KOPT-K1 (cell line): ENCODE results near the gene SLC39A5.
"Not testable (repeated sequence)": the region's sequence is repeated elsewhere in the genome, so short reads cannot be mapped to it uniquely, and the experiment has no call there.

Experiments
- H3K27ac ChIP-seq: fragments of 200-600 bp; sonication (generic); 2 replicates; pipeline ENCODE4 v1.5.1; 2016; ENCODE audit warnings: antibody characterized with exemption, mild to moderate bottlenecking, low read depth, low read length; ENCODE audit not compliant: poor library complexity, severe bottlenecking
- H3K36me3 ChIP-seq: fragments of 200-600 bp; sonication (generic); 2 replicates; pipeline ENCODE4 v1.5.1; 2017; ENCODE audit warnings: antibody characterized with exemption, mild to moderate bottlenecking, low read length, moderate library complexity; ENCODE audit not compliant: insufficient read depth
- H3K9me3 ChIP-seq: fragments of 200-600 bp; sonication (generic); 2 replicates; pipeline ENCODE4 v1.5.1; 2017; ENCODE audit warnings: antibody characterized with exemption, low read length, mild to moderate bottlenecking; ENCODE audit not compliant: insufficient read depth, poor library complexity, severe bottlenecking

The SLC39A5 gene

DNA sequence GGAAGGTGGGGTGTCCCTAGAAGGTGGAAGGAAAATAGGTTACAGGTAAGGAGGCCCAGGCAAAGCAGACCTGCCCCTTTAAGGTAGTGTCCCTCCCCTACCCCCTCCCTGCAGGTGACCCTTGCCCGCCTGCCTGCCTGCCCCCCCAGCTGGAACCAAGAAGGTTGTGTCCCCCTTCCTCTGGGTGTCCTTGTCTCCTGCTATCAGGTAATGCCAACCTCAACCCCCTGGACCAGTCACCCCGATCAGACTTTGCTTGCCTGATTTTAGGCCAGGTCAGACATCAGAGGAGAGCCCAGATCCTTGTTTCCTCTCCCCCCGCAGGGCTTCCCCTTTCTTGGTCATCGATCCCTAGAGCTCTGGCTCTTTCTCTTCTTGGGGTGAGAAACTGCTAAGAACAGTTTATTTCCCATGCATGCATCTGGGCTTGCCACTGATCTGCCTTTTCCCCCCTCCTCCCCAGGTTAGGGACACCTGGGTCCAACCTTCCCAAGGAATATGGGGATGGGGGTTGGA lies at the start of gene SLC39A5:
Gene SLC39A5, plus strand, starts transcription at position 136 of the 516 bp plus-strand sequence. CDS start 1,224 bp downstream, outside the sequence.
- Histone ChIP-seq H3K36me3 (peaks cover 5% of the 10 kb centered on the region; the same call in 1 of the 2 replicates), H3K27ac (no peak within 1 kb of the TSS), H3K9me3 (no peaks in the 10 kb centered on the region)

DNA sequence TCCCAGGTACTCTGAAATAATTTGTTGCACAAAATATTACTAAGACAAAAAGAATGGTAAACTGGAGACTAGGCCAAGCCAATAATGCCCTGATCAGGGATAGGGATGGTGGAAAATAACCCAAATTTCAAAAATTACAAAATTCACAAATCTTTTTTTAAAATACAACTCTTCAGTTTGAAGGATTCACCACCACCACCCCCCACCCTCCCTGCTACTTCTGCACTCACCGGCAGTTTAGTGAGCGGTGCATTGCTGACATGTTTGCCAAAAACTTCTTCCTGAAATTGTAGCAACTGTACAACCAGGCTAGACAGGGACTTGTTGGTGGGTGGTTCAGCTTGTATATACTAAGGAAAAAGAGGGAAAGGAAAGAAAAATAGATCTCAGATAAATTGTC lies 42.9 kb upstream of the SLC39A5 start:
- Histone ChIP-seq H3K9me3 (no peaks in the 10 kb centered on the region), H3K36me3 (peaks cover 61% of the 10 kb centered on the region), H3K27ac (no peak overlapping the region)

- peak overlapping the region; percentile 78 for H3K27ac ChIP-seq
- no peaks in the 10 kb centered on the region for H3K9me3 ChIP-seq
- peaks cover 48% of the 10 kb centered on the region for H3K36me3 ChIP-seq
These were observed 41.6 kb upstream of the SLC39A5 start for GRCh38 chr12:56188131-56188777.

DNA sequence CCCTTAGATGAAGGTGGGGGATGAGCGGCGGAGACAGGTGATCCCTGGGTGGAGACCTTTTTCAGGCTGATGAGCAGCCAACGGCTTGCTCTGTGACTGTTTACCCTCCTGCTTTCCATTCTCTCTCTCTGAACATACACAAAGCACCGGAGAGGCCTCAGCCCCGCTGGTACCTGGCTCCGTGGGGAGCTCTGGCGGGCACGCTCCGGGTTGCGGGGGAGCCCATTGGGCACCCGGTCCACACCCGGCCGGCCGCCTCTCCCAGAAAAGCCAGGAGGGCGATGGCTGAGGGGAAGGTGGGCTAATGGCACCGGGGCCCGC lies 41.1 kb upstream of the SLC39A5 start:
- Histone ChIP-seq H3K27ac (peak overlapping the region; percentile 78), H3K36me3 (peaks cover 44% of the 10 kb centered on the region), H3K9me3 (no peaks in the 10 kb centered on the region)

DNA sequence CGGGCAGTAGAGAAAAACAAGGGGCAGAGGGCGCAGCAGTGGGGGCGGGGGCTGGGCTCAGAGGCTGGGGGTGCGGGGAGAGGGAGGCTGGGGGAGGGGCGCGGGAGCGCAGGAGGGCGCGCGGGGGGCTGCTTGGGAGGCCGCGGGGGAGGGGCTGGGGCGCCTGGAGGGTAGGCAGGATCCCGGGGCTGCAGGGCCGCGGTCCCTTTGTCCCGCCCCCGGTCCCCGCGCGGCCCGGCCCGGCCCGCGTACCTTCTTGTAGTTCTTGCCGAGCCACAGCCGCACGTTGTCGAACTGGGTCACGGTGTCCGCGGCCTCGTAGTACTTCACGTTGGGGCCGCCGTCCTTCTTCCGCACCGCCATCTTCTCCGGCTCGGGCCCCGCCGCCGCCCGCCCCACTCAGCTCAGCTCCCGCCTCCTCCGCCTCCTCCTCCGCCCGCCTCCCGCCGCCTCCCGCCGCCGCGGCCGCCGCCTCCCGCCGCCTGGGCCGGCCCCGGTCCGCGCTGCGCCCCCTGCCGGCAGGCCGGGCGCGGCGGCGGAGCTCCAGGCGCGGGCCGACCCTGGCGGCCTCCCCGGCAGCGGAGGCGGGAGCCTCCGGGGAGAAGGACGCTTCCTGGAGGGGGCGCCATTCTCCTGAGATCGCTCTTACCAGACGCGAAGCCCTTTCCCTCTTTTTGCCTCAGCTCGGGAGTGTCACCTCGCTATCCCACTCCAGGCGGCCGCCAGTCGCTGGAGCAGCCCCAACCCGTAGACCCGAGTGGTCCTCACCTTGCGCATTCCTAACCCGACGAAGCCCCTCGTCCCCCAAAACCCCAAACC lies 40.5 kb upstream of the SLC39A5 start, which contains the start of gene SMARCC2:
Gene SMARCC2, minus strand, starts transcription at position 385 of the 819 bp plus-strand sequence. Its CDS starts 22 bp downstream, at position 363.
- Histone ChIP-seq H3K9me3 (no peaks in the 10 kb centered on the region), H3K27ac (peak within 1 kb of the TSS; percentile 78), H3K36me3 (peaks cover 38% of the 10 kb centered on the region)

DNA sequence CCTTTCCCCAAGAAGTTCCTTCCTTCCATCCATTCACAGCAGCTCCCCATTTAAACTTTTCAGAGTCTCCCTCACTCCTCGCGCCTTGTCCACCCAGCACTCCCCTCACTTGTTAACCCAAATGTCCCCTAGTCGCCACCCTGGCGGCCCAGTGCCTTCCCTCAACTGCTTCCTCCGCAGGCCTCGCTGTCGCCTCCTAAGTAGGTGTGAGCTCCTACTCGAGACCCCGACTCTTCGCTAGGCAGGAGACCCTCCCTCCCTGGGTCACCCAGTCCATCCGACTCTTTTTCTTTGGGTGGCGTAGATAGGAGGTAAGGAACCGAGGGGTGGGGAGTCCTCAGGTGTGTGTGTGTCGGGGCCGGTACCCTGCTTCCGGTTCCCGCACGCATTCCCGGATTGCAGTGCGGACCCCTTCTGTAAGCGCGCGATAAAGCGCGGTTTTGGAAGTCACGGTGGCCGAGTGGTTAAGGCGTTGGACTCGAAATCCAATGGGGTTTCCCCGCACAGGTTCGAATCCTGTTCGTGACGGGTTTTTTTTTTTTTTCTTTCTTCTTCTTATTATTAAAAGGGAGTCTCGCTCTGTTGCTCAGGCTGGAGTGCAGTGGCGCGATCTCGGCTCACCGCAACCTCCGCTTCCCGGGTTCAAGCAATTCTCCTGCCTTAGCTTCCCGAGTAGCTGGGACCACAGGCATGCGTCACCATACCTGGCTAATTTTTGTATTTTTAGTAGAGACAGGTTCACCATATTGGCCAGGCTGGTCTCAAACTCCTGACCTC lies 39.7 kb upstream of the SLC39A5 start:
- H3K27ac ChIP-seq, result peak overlapping the region; percentile 78
- peaks cover 30% of the 10 kb centered on the region for H3K36me3 ChIP-seq
- no peaks in the 10 kb centered on the region for H3K9me3 ChIP-seq

DNA sequence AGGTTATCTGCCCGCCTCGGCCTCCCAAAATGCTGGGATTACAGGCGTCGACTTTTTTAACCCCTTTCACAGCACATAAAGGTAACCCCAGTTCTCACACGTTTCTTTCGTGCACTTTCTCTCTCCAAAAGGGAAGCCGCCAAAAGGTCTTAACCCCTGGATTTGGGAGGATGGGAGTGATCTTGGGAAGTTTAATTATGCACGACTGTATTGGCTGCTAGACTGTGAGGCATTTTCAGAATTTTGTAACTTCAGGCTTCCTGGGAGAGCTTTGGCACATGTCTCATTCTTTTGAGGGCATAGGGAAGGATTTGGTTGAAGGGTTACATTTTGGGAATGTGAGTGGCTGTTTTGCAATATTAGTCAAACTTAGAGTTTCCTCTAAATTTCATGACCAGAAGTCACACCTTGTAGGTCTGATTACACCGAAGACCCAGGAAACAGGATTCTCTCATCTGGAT lies 39.1 kb upstream of the SLC39A5 start:
- peak overlapping the region; percentile 78 for H3K27ac ChIP-seq
- no peaks in the 10 kb centered on the region for H3K9me3 ChIP-seq
- H3K36me3 ChIP-seq, result peaks cover 24% of the 10 kb centered on the region

DNA sequence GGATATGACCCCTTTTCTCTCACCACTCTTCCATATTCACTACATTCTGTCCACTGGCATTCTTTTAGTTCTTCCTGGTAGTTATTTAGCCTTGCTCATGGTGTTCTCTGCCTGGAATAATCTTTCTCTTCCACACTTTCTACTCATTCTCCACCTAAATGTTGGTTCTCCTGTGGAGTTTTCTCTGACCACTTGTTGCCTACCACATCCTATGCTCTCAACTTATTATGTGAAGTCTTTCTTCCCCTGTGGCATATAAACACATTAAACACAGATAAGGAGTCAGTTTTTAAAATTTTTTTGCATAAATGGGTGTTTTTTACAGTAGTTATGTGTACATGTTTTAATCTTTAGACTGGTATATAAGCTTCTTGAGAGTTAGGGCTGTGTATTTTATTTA lies 37.3 kb upstream of the SLC39A5 start:
- no peak overlapping the region for H3K27ac ChIP-seq
- no peaks in the 10 kb centered on the region for H3K9me3 ChIP-seq
- H3K36me3 ChIP-seq, result peaks cover 5% of the 10 kb centered on the region; the same call in 1 of the 2 replicates

DNA sequence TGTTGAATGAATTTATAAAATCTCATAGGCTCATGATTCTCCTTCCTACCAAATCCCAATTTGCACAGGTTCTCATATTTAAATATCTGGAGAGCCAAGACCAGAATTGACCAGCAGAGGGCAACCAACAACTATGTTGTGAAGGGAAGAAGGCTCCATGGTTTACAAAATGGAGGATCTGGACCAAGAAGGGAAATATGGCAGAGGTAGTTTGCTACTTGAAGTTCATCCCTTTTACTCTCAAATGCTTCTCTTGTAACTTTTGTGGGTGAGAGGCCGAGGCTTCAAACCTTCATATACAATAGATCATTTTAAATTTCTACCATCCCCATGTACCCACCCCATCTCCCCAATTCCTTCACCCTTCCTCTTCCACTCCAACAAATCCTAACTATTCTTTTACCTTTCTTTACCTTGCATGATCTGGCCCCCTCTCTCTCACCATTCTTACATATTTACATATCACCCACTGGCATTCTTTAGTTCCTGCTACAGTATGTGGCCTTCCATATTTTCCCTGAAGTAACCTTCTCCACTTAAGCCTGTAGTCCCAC lies 36.7 kb upstream of the SLC39A5 start:
- Histone ChIP-seq H3K36me3 (no peaks in the 10 kb centered on the region), H3K27ac (peak overlapping the region; percentile 18), H3K9me3 (no peaks in the 10 kb centered on the region)

DNA sequence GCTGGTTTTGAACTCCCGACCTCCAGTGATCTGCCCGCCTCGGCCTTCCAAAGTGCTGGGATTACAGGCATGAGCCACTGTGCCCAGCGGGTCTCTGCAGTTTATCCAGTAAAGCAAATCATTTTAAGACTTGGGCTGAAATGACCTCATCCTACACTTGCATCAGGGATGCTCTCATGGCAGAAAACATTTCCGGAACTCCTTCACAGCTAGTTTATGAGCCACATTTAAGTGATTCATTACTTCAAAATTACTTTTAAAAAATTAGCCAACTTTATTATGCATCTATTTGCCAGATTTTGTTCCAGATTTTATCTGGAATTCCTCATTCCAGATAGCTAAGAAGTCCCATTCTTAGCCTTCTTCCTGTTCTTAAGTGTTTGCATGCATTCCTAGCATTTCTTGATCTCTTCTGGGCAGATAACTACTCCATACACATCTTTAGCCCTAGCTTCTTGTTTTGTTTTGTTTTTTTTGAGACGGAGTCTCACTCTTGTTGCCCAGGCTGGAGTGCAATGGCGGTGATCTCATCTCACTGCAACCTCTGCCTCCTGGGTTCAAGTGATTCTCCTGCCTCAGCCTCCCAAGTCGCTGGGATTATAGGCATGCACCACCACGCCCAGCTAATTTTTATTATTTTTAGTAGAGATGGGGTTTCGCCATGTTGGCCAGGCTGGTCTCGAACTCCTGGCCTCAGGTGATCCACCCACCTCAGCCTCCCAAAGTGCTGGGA lies 32.9 kb upstream of the SLC39A5 start:
- not testable (repeated sequence) for H3K9me3 ChIP-seq, H3K27ac ChIP-seq, H3K36me3 ChIP-seq

DNA sequence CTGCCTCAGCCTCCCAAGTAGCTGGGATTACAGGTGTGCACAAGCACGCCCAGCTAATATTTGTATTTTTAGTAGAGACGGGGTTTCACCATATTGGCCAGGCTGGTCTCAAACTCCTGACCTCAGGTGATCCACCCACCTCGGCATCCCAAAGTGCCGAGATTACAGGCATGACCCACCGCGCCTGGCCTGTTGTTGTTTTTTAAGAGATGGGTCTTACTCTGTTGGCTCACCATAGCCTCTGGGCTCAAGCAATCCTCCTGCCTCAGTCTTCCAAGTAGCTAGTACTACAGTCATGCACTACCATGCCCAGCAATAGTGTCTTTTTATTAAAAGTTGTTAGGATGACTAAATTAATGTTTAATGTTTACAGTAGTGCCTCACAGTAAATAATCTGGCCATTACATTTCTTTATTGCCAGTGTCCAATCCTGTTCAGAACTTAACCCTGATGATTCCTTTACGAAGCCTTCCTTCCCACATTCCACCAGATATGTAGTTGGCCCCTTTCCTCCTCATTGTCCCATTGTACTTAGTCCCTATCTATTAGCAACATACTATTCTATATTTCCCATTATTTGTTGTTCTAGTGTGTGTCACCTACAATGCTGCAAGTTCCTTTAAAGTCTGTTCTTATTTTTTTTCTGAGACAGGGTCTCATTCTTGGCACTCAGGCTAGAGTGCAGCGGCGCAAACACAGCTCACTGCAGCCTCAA lies 31.8 kb upstream of the SLC39A5 start:
- no peaks in the 10 kb centered on the region for H3K36me3 ChIP-seq
- no peak overlapping the region for H3K27ac ChIP-seq
- H3K9me3 ChIP-seq, result no peaks in the 10 kb centered on the region

GRCh38 chr12:56198836-56199235 lies 31.0 kb upstream of the SLC39A5 start:
- no peak overlapping the region for H3K27ac ChIP-seq
- H3K36me3 ChIP-seq, result no peaks in the 10 kb centered on the region
- no peaks in the 10 kb centered on the region for H3K9me3 ChIP-seq

DNA sequence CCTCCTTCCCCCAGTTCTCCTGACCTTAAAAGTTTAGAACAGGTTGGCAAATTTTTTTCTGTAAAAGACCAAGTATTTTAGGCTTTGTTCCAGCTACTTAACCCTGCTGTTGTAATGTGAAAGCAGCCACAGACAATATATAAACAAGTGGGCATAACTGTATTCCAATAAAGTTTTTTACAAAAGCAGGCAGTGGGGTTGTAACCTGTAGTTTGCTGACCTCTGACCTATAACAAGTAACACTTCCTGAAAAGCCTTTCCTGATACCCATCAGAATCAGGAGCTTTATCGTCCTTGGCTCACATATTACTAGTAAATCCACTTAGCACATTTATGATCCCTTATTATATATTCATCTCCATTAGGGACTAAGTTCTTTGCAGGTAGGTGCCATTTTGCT lies 27.5 kb upstream of the SLC39A5 start:
- Histone ChIP-seq H3K27ac (no peak overlapping the region), H3K9me3 (no peaks in the 10 kb centered on the region), H3K36me3 (peaks cover 31% of the 10 kb centered on the region)

DNA sequence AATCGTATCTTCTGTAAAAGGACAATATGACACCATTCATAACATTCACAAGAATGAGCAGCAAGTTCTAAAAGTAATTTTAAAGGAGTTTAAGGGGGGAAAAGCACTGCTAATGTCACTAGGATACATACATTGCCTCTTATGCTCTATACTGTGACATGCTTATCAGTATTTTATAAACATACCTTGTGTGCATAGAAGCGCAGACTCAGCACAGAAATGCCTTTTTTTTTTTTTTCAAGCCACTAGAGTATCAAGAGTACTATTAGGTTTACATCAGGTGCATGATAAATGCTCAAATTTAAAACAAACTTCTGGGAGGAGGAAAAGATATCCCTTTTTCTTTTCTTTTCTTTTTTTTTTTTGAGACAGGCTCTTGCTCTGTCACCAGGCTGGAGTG lies 27.0 kb upstream of the SLC39A5 start:
- H3K36me3 ChIP-seq, result peaks cover 36% of the 10 kb centered on the region
- no peak overlapping the region for H3K27ac ChIP-seq
- no peaks in the 10 kb centered on the region for H3K9me3 ChIP-seq
